Stomach (tissue), 9 donors: Measurements from ENCODE around the gene RAB4A. TPM values are rescaled to one million over a fixed set of nuclear protein-coding genes. Genes with fewer than 3 reads are reported as not detected.

ENCODE experiments used
- DNase-seq, 2 donors: peaks; one replicate each; pipeline versions ENCODE4 v3.0.0 to v3.0.0-alpha.2; 2013 to 2019
- H3K27ac ChIP-seq, 5 donors: fragments of 200-600 bp in 4 of 5; sonication (generic) in 4 of 5; one replicate each; pipeline ENCODE4 v1.5.1; 2013 to 2019; ENCODE audit warnings: mild to moderate bottlenecking in 1 of 5, moderate library complexity in 1 of 5
- H3K27me3 ChIP-seq, 3 donors: fragments of 200-600 bp; sonication (generic); one replicate each; pipeline ENCODE4 v1.5.1; 2017 to 2019; ENCODE audit warnings: mixed run types in 1 of 3
- H3K36me3 ChIP-seq, 4 donors: fragments of 200-600 bp; sonication (generic); 1 replicate in 3 of 4; 2 replicates in 1 of 4; pipeline ENCODE4 v1.5.1; 2016 to 2019
- H3K4me1 ChIP-seq, 4 donors: fragments of 200-600 bp; sonication (generic); one replicate each; pipeline ENCODE4 v1.5.1; 2016 to 2019
- H3K4me3 ChIP-seq, 4 donors: fragments of 200-600 bp; sonication (generic) in 3 of 4; one replicate each; pipeline ENCODE4 v1.5.1; 2016 to 2019; ENCODE audit warnings: mild to moderate bottlenecking in 1 of 4
- H3K9me3 ChIP-seq, 4 donors: fragments of 200-600 bp; sonication (generic); one replicate each; pipeline ENCODE4 v1.5.1; 2016 to 2019
- EP300 ChIP-seq: sonication (generic); formaldehyde crosslinking; IDR thresholded peaks from one replicate; pipeline ENCODE4 v1.6.1; 2017; ENCODE audit warnings: antibody characterized with exemption
- POLR2A ChIP-seq, 4 donors: fragments of 450-650 bp; IDR thresholded peaks; one replicate each; pipeline ENCODE4 v1.6.1; 2016; ENCODE audit warnings: antibody characterized with exemption in 4 of 4, control low read depth in 2 of 4, mild to moderate bottlenecking in 1 of 4, moderate library complexity in 1 of 4
- POLR2AphosphoS5 ChIP-seq, 3 donors: sonication (generic); formaldehyde crosslinking; IDR thresholded peaks; one replicate each; pipeline ENCODE4 v1.6.1; 2016; ENCODE audit warnings: antibody characterized with exemption in 3 of 3
- WGBS, 5 donors: extraction: QIAGEN DNeasy Blood & Tissue Kit in 3 of 5; methylation state at CpG; one replicate each; pipeline versions ENCODE4 v1.1.5 to v1.1.7; 2013 to 2018; 5-methylcytosine and 5-hydroxymethylcytosine counted together
- intact Hi-C: fragments of 100-400 bp; cut with DNase I; formaldehyde crosslinking; loops from one replicate; pipeline ENCODE4 v1.15.1; 2023; ENCODE audit warnings: low total_unique reads
- polyA plus RNA-seq, 3 donors: library from polyadenylated mRNA; stranded (reverse); fragments of 200-250 nt; gene quantifications; one replicate each; pipeline ENCODE4 v1.2.3, GENCODE V29; 2013
- total RNA-seq, 5 donors: library from RNA; depleted of rRNA; stranded (reverse); fragments of >200 nt; gene quantifications; one replicate each; pipeline versions ENCODE4 v1.1.0 to v1.2.3, GENCODE V29; 2014 to 2016
- TF ChIP-seq, protein P1 (sequence below), 7 experiments: fragments of 450-650 bp in 4 of 7; fragments of 200-600 bp in 3 of 7; sonication (generic) in 3 of 7; IDR thresholded peaks; one replicate each; pipeline ENCODE4 v1.5.1; 2016 to 2019; ENCODE audit warnings: antibody characterized with exemption in 7 of 7, control low read depth in 2 of 7, mild to moderate bottlenecking in 1 of 7
- donor health status: healthy with polysubstance abuse.
- donor health status: Bipolar disorder and iron deficiency.
- donor health status: healthy.

RAB4A gene
- total and polyA plus RNA-seq, 8 donors: 24.1 to 277 (median 46.8) TPM

GRCh38 chr1:229339086-229339485, 68.2 kb downstream of the RAB4A start:
- 84 to 94% (median 94%) methylated on average over 4 of the region's 4 CpGs for WGBS, 5 donors
- peaks cover 0 to 6% (median 2%) of the 10 kb centered on the region in 4 donors for H3K9me3 ChIP-seq
- peaks cover 7 to 50% (median 29%) of the 10 kb centered on the region in 4 donors for H3K4me1 ChIP-seq
- H3K4me3 ChIP-seq: no peak overlapping the region
- no peak overlapping the region for H3K27ac ChIP-seq
- TF ChIP-seq POLR2A (IDR thresholded peaks at IDR 0.05) (no peak), POLR2AphosphoS5 (IDR thresholded peaks at IDR 0.05) (no peak), EP300 (no peak)
- TF ChIP-seq, protein P1, sequence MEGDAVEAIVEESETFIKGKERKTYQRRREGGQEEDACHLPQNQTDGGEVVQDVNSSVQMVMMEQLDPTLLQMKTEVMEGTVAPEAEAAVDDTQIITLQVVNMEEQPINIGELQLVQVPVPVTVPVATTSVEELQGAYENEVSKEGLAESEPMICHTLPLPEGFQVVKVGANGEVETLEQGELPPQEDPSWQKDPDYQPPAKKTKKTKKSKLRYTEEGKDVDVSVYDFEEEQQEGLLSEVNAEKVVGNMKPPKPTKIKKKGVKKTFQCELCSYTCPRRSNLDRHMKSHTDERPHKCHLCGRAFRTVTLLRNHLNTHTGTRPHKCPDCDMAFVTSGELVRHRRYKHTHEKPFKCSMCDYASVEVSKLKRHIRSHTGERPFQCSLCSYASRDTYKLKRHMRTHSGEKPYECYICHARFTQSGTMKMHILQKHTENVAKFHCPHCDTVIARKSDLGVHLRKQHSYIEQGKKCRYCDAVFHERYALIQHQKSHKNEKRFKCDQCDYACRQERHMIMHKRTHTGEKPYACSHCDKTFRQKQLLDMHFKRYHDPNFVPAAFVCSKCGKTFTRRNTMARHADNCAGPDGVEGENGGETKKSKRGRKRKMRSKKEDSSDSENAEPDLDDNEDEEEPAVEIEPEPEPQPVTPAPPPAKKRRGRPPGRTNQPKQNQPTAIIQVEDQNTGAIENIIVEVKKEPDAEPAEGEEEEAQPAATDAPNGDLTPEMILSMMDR (IDR thresholded peaks at IDR 0.05): no peak
- no peak for DNase-seq
- peaks cover 0 to 5% (median 0%) of the 10 kb centered on the region in 3 donors for H3K27me3 ChIP-seq
- intact Hi-C loops: no loop called here
- peaks cover 0 to 11% (median 3%) of the 10 kb centered on the region in 4 donors for H3K36me3 ChIP-seq

GRCh38 chr1:229339520-229339919, 68.6 kb downstream of the RAB4A start:
- Histone ChIP-seq H3K4me3 (no peak overlapping the region), H3K9me3 (peaks cover 0 to 2% (median 0%) of the 10 kb centered on the region in 4 donors), H3K27me3 (peaks cover 0 to 9% (median 0%) of the 10 kb centered on the region in 3 donors), H3K27ac (no peak overlapping the region), H3K36me3 (peaks cover 0 to 11% (median 3%) of the 10 kb centered on the region in 4 donors), H3K4me1 (peaks cover 7 to 51% (median 30%) of the 10 kb centered on the region in 4 donors)
- 86 to 96% (median 92%) methylated on average over 3 of the region's 3 CpGs for WGBS, 5 donors
- DNase-seq: no peak
- intact Hi-C loops: no loop called here
- no peak for TF ChIP-seq POLR2A (IDR thresholded peaks at IDR 0.05)
- no peak for TF ChIP-seq POLR2AphosphoS5 (IDR thresholded peaks at IDR 0.05)
- no peak for TF ChIP-seq EP300
- TF ChIP-seq, protein P1 (IDR thresholded peaks at IDR 0.05): no peak

GRCh38 chr1:229340496-229340895, 69.6 kb downstream of the RAB4A start:
- Histone ChIP-seq H3K4me3 (no peak overlapping the region), H3K36me3 (peaks cover 0 to 3% (median 1%) of the 10 kb centered on the region in 4 donors), H3K27ac (no peak overlapping the region), H3K9me3 (no peaks in the 10 kb centered on the region), H3K4me1 (peaks cover 7 to 51% (median 30%) of the 10 kb centered on the region in 4 donors), H3K27me3 (peaks cover 0 to 11% (median 0%) of the 10 kb centered on the region in 3 donors)
- TF ChIP-seq POLR2A (IDR thresholded peaks at IDR 0.05): no peak
- TF ChIP-seq, protein P1 (IDR thresholded peaks at IDR 0.05): no peak
- TF ChIP-seq POLR2AphosphoS5 (IDR thresholded peaks at IDR 0.05): no peak
- no peak for TF ChIP-seq EP300
- intact Hi-C loops: loop anchor here (10.0 kb wide), 1 partner anchor 66 kb away; the partner anchor contains the start of gene RAB4A
- no peak for DNase-seq
- WGBS, 5 donors: 82 to 89% (median 85%) methylated on average over 6 of the region's 6 CpGs

DNA sequence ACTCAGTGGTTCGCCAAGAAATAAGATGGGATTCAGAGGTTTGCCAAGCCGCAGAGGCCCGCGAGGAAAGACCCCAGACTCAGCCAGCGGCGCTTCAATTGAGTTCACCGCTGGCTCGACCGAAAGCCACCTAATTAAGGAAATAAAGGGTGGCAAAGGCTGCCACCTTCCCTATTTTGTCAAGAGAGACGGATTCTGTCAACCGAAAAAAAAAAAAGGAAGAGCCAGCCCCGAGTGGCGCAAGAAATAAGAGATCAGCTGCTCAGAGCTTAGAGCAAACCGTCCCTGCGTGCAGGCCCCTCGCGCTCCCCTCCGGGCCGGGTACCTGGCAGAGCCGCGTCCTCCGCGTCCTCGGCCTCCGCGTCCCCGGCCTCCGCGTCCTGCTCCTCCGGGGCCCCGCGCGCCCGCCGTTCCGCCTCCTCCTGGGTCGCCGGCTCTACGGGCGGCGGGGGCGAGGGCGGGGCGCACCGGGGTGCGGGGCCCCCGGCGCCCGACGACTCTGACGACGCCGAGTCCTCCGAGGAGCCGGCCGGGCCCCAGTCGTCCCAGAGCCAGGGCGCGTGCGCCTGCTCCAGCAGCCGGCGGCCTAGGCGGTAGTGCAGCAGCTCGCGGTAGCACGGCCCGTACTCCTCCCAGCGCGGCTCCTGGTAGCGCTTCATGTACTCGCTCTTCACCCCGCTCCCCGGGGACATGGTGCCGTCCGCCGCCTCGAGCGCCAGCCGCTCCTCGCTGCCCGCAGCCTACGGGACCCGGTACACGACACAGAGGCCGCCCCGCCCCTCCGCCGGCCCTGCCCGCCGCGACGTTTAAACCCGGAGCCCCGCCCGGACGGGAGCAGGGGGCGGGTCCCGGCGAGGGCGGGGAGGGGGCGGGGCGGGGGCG, 71.1 kb downstream of the RAB4A start:
- peaks cover 7 to 51% (median 30%) of the 10 kb centered on the region in 4 donors for H3K4me1 ChIP-seq
- H3K9me3 ChIP-seq: no peaks in the 10 kb centered on the region
- H3K27me3 ChIP-seq: peaks cover 0 to 27% (median 0%) of the 10 kb centered on the region in 3 donors
- no peak for TF ChIP-seq EP300
- peak in 1 of 3 donors; percentile 70 for TF ChIP-seq POLR2AphosphoS5 (IDR thresholded peaks at IDR 0.05)
- peak; percentile 89 to 94 for DNase-seq
- peak overlapping the region; percentile 82 to 98 (median 96) for H3K4me3 ChIP-seq
- no peaks in the 10 kb centered on the region for H3K36me3 ChIP-seq
- H3K27ac ChIP-seq: peak overlapping the region; percentile 85 to 95 (median 94)
- WGBS, 5 donors: 0 to 1% (median 1%) methylated on average over 37 to 103 of the region's 103 CpGs
- intact Hi-C loops: loop anchor here (10.0 kb wide), 1 partner anchor 67 kb away; the partner anchor contains the start of gene RAB4A
